ENCODE results near the gene SEPTIN8.

GRCh38 chr5:132785365-132785764 is 8.3 kb upstream of the SEPTIN8 start:
- TF ChIP-seq CEBPB (IDR thresholded peaks at IDR 0.05) (no peak), REST (IDR thresholded peaks at IDR 0.05; ENCODE audit: low read depth) (no peak), EP300 (IDR thresholded peaks at IDR 0.05; ENCODE audit: borderline replicate concordance) (no peak), MAX (IDR thresholded peaks at IDR 0.05) (no peak), YY1 (IDR thresholded peaks at IDR 0.05; ENCODE audit: low read depth) (no peak), FOXM1 (IDR thresholded peaks at IDR 0.05; ENCODE audit: borderline replicate concordance, low read depth) (no peak), TAF1 (IDR thresholded peaks at IDR 0.05; ENCODE audit: low read depth) (no peak), TCF12 (IDR thresholded peaks at IDR 0.05; ENCODE audit: low read depth) (no peak), CREB1 (IDR thresholded peaks at IDR 0.05; ENCODE audit: low read depth) (no peak)

All from Ishikawa (cell line).